Measurements from ENCODE around the gene MAP1LC3C. TPM values are rescaled to one million over a fixed set of nuclear protein-coding genes. Genes with fewer than 3 reads are reported as not detected.

Gene MAP1LC3C
- total and polyA plus RNA-seq, 10 of the 15 experiments (the other 5 are each of a cell fraction or from before 2014, with no cell fraction given), result 0.19 TPM; not detected in 9

GRCh38 chr1:242008826-242009495 lies 10.1 kb upstream of the MAP1LC3C start:
- no peak overlapping the region for H3K4me3 ChIP-seq
- H4K20me1 ChIP-seq (ENCODE audit: control insufficient read depth, insufficient read depth), result no peaks in the 10 kb centered on the region
- no TSS peak for BruUV-seq (replicated peaks)
- DNase-seq (ENCODE audit: low read depth, low spot score) (no peak), FAIRE-seq (no peak), ATAC-seq (no peak)
- in situ Hi-C loops (cut with MboI) (no loop called here), intact Hi-C loops (cut with micrococcal nuclease; ENCODE audit: unreplicated experiment) (no loop called here)
- CTCF ChIA-PET, result no interaction called here
- H3K9me3 ChIP-seq (replicated peaks; ENCODE audit: control insufficient read depth, insufficient read depth, low read length), result no peaks in the 10 kb centered on the region
- no peak overlapping the region for H3K27ac ChIP-seq (ENCODE audit: control insufficient read depth, insufficient read depth)
- no peak for TF ChIP-seq MYC (IDR thresholded peaks at IDR 0.05; ENCODE audit: insufficient read depth, insufficient read length, insufficient replicate concordance, low read length, severe bottlenecking)
- TF ChIP-seq PKNOX1 (IDR thresholded peaks at IDR 0.05), result no peak
- TF ChIP-seq RCOR1 (conservative IDR thresholded peaks at IDR 0.05; ENCODE audit: low read depth, low read length), result no peak
- TF ChIP-seq PAX5 (IDR thresholded peaks at IDR 0.05; ENCODE audit: borderline replicate concordance, low read depth, low read length), result no peak
- no peak for TF ChIP-seq CBFB (IDR thresholded peaks at IDR 0.05; ENCODE audit: low read depth)
- TF ChIP-seq MYB (IDR thresholded peaks at IDR 0.05; ENCODE audit: borderline replicate concordance, low read depth, low read length), result no peak
- no peak for TF ChIP-seq RBBP5 (conservative IDR thresholded peaks at IDR 0.05)
- TF ChIP-seq ZNF274 (IDR thresholded peaks at IDR 0.05; ENCODE audit: insufficient read depth, insufficient read length), result no peak
- no peak for TF ChIP-seq TCF7 (IDR thresholded peaks at IDR 0.05; ENCODE audit: borderline replicate concordance)
- TF ChIP-seq BRCA1 (IDR thresholded peaks at IDR 0.05; ENCODE audit: low read depth, low read length), result no peak
- TF ChIP-seq TCF12 (IDR thresholded peaks at IDR 0.05; ENCODE audit: low read depth, low read length), result no peak
- no peak for TF ChIP-seq TARDBP (IDR thresholded peaks at IDR 0.05; ENCODE audit: borderline replicate concordance)
- TF ChIP-seq SREBF2 (IDR thresholded peaks at IDR 0.05; ENCODE audit: low read length), result no peak
- TF ChIP-seq IRF4 (IDR thresholded peaks at IDR 0.05; ENCODE audit: low read depth, low read length), result no peak
- no peak for TF ChIP-seq NRF1 (conservative IDR thresholded peaks at IDR 0.05; ENCODE audit: low read depth, low read length)
- TF ChIP-seq, protein P1, sequence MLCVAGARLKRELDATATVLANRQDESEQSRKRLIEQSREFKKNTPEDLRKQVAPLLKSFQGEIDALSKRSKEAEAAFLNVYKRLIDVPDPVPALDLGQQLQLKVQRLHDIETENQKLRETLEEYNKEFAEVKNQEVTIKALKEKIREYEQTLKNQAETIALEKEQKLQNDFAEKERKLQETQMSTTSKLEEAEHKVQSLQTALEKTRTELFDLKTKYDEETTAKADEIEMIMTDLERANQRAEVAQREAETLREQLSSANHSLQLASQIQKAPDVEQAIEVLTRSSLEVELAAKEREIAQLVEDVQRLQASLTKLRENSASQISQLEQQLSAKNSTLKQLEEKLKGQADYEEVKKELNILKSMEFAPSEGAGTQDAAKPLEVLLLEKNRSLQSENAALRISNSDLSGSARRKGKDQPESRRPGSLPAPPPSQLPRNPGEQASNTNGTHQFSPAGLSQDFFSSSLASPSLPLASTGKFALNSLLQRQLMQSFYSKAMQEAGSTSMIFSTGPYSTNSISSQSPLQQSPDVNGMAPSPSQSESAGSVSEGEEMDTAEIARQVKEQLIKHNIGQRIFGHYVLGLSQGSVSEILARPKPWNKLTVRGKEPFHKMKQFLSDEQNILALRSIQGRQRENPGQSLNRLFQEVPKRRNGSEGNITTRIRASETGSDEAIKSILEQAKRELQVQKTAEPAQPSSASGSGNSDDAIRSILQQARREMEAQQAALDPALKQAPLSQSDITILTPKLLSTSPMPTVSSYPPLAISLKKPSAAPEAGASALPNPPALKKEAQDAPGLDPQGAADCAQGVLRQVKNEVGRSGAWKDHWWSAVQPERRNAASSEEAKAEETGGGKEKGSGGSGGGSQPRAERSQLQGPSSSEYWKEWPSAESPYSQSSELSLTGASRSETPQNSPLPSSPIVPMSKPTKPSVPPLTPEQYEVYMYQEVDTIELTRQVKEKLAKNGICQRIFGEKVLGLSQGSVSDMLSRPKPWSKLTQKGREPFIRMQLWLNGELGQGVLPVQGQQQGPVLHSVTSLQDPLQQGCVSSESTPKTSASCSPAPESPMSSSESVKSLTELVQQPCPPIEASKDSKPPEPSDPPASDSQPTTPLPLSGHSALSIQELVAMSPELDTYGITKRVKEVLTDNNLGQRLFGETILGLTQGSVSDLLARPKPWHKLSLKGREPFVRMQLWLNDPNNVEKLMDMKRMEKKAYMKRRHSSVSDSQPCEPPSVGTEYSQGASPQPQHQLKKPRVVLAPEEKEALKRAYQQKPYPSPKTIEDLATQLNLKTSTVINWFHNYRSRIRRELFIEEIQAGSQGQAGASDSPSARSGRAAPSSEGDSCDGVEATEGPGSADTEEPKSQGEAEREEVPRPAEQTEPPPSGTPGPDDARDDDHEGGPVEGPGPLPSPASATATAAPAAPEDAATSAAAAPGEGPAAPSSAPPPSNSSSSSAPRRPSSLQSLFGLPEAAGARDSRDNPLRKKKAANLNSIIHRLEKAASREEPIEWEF (IDR thresholded peaks at IDR 0.05; ENCODE audit: insufficient replicate concordance, low read depth, low read length), result no peak
- TF ChIP-seq NR2C1 (IDR thresholded peaks at IDR 0.05), result no peak
- no peak for TF ChIP-seq CREB1 (IDR thresholded peaks at IDR 0.05; ENCODE audit: low read depth)
- TF ChIP-seq BCL11A (IDR thresholded peaks at IDR 0.05; ENCODE audit: low read depth, low read length), result no peak
- 57% methylated on average over 5 of the region's 5 CpGs for WGBS (ENCODE audit: insufficient coverage, insufficient replicate concordance, low lambda C conversion rate, missing lambda C conversion rate)
- no peaks in the 10 kb centered on the region for H3K27me3 ChIP-seq (replicated peaks in 1 of 2; ENCODE audit: control insufficient read depth in 2 of 2, insufficient read depth in 2 of 2, low read length in 1 of 2)
- POLR2A ChIA-PET, result interaction anchor here (0.7 kb wide), 2 partner anchors 123 to 873 kb away, joined by 5 to 6 read pairs; no protein-coding TSS in a partner anchor
- no peak overlapping the region for H3K9ac ChIP-seq (ENCODE audit: control insufficient read depth, insufficient read depth, low read length)
- no peaks in the 10 kb centered on the region for H3K36me3 ChIP-seq (ENCODE audit: control insufficient read depth in 2 of 2, insufficient read depth in 2 of 2, low read length in 1 of 2)
- H3K4me1 ChIP-seq (ENCODE audit: control insufficient read depth, insufficient read depth, low read length), result no peaks in the 10 kb centered on the region
- RAD21 ChIA-PET (ENCODE audit: unreplicated experiment), result no interaction called here
- H3K4me2 ChIP-seq (ENCODE audit: control insufficient read depth, insufficient read depth), result no peak overlapping the region
- no peak overlapping the region for H2AFZ ChIP-seq (ENCODE audit: control insufficient read depth, low read depth, low read length)
- no peaks in the 10 kb centered on the region for H3K79me2 ChIP-seq (ENCODE audit: control insufficient read depth, insufficient read depth, low read length)
- SMC1A ChIA-PET (ENCODE audit: uncharacterized antibody, unreplicated experiment), result interaction anchor here (0.6 to 1.0 kb wide), 2 partner anchors 12 to 192 kb away, joined by 3 to 4 read pairs; no protein-coding TSS in a partner anchor
